ENCODE data around the gene CERCAM.

Gene CERCAM

GRCh38 chr9:128420651-128421481, at the start of gene CERCAM:
Gene CERCAM, plus strand, starts transcription at chr9:128420857. Its CDS starts 21 bp downstream, at chr9:128420878.
- Mint-ChIP-seq H3K9me3 (no peaks in the 10 kb centered on the region), H3K4me3 (peak within 1 kb of the TSS; percentile 84 to 85), H3K36me3 (no peaks in the 10 kb centered on the region), H3K27me3 (peaks cover 14 to 35% of the 10 kb centered on the region in 2 donors), H3K4me1 (peaks cover 7 to 22% of the 10 kb centered on the region in 2 donors), H3K27ac (peak within 1 kb of the TSS; percentile 73)
- peak; percentile 83 to 85 for ATAC-seq (replicated peaks)
- peak; percentile 39 for DNase-seq

GRCh38 chr9:128371630-128372117, 49.0 kb upstream of the CERCAM start:
- DNase-seq (no peak), ATAC-seq (replicated peaks) (no peak)
- H3K36me3 Mint-ChIP-seq, result peaks cover 13 to 14% of the 10 kb centered on the region in 2 donors

DNA sequence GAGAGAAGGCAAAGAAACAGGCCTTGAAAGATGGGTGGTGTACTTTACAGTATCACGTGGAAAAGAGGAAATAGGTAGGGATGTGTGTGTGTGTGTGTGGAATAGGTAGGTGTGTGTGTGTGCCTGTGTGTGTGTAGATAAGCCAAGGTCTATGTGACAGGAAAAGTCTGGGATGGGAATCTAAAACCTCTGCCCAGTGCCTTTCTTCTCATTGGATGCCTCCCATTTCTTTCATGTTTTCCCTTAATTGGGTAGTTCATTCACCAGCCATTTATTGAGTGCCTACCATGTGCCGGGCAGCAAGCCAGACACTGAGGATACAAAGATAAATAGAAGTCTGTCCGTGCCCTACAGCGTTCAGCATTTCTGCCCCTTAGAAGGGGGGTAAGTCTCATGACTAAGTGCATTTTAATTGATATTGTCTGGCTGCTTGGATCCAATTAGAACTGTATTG, 48.4 kb upstream of the CERCAM start:
- Mint-ChIP-seq H3K4me1 (peaks cover 20 to 40% of the 10 kb centered on the region in 2 donors), H3K4me3 (peak overlapping the region; percentile 91 to 98), H3K27me3 (no peaks in the 10 kb centered on the region), H3K27ac (peak overlapping the region; percentile 20), H3K36me3 (peaks cover 13 to 18% of the 10 kb centered on the region in 2 donors), H3K9me3 (no peaks in the 10 kb centered on the region)
- DNase-seq, result no peak
- no peak for ATAC-seq (replicated peaks)

More at GRCh38 chr9:128371630-128372117, 49.0 kb upstream of the CERCAM start:
- peak overlapping the region; percentile 91 to 98 for H3K4me3 Mint-ChIP-seq
- H3K4me1 Mint-ChIP-seq, result peaks cover 20 to 40% of the 10 kb centered on the region in 2 donors
- H3K27ac Mint-ChIP-seq, result peak overlapping the region; percentile 97
- no peaks in the 10 kb centered on the region for H3K9me3 Mint-ChIP-seq
- no peaks in the 10 kb centered on the region for H3K27me3 Mint-ChIP-seq

GRCh38 chr9:128372784-128373183, 47.9 kb upstream of the CERCAM start:
- no peak for DNase-seq
- Mint-ChIP-seq H3K4me3 (peak overlapping the region; percentile 91 to 98), H3K27me3 (no peaks in the 10 kb centered on the region), H3K9me3 (no peaks in the 10 kb centered on the region), H3K4me1 (peaks cover 20 to 40% of the 10 kb centered on the region in 2 donors), H3K27ac (no peak overlapping the region), H3K36me3 (peaks cover 13 to 18% of the 10 kb centered on the region in 2 donors)
- ATAC-seq (replicated peaks), result no peak

- Mint-ChIP-seq H3K4me3 (no peak overlapping the region), H3K27ac (no peak overlapping the region), H3K9me3 (no peaks in the 10 kb centered on the region), H3K36me3 (peaks cover 21 to 27% of the 10 kb centered on the region in 2 donors), H3K27me3 (no peaks in the 10 kb centered on the region), H3K4me1 (peaks cover 20 to 40% of the 10 kb centered on the region in 2 donors)
- DNase-seq, result no peak
- no peak for ATAC-seq (replicated peaks)
Observed at GRCh38 chr9:128374221-128374675, 46.4 kb upstream of the CERCAM start.

DNA sequence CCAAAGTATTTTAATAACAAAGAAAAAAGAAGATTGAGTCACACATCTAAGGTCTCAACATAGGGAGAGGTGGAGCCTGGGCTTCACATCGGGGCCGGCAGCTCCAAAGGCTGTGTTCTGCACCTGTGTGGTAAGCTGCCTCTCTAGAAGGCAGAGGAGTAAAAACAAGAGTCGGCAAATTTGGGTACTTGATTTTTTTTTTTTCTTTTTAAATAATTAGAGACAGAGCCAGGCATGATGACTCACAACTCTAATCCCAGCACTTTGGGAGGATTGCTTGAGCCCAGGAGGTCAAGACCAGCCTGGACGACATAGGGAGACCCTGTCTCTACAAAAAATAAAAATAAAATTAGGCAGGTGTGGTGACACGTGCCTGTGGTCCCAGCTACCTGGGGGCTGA, 44.8 kb upstream of the CERCAM start:
- ATAC-seq (replicated peaks), result no peak
- no peak overlapping the region for H3K27ac Mint-ChIP-seq
- DNase-seq, result no peak
- H3K4me3 Mint-ChIP-seq, result no peak overlapping the region
- H3K4me1 Mint-ChIP-seq, result peaks cover 13 to 32% of the 10 kb centered on the region in 2 donors
- no peaks in the 10 kb centered on the region for H3K9me3 Mint-ChIP-seq
- peaks cover 26 to 32% of the 10 kb centered on the region in 2 donors for H3K36me3 Mint-ChIP-seq
- H3K27me3 Mint-ChIP-seq, result no peaks in the 10 kb centered on the region

GRCh38 chr9:128382261-128382660, 38.4 kb upstream of the CERCAM start:
- no peak overlapping the region for H3K27ac Mint-ChIP-seq
- no peaks in the 10 kb centered on the region for H3K4me1 Mint-ChIP-seq
- no peak for DNase-seq
- no peak overlapping the region for H3K4me3 Mint-ChIP-seq
- no peak for ATAC-seq (replicated peaks)
- no peaks in the 10 kb centered on the region for H3K9me3 Mint-ChIP-seq
- peaks cover 24 to 49% of the 10 kb centered on the region in 2 donors for H3K36me3 Mint-ChIP-seq
- no peaks in the 10 kb centered on the region for H3K27me3 Mint-ChIP-seq

DNA sequence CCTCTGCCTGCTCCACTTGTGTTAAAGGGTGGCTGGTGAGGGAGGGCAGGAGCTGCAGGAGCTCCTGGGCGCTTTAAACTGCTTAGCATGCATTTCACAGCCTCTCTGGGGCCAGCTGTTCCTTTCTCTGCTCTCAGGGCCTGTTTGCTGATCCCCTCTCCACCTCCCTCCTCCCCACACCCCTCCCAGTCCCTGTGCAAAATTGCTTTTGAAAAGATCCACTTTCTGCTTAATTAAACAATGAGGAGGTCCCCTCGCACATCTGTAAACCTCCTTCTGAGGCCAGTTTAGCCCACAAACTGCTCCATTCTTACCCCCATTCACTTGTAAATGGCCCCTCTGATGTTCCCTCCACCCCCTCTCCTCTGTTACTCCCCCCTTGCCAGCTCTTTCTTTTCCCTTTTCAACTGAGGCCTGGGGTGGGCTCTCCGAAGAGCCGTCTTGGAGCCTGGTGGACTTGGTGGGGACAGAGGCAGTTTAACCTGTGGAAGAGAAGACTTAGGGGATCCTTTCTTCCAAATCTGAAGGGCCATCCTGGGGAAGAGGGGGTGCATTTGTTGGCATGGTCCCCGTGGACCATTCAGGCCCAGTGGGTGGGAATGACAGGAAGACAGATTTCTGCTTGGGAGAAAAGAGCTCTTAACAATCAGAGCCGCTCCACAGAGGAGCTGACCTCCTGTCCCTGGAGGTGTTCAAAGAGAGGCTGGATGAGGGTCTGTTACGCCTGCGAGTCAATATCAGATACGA, 37.5 kb upstream of the CERCAM start:
- Mint-ChIP-seq H3K4me1 (no peaks in the 10 kb centered on the region), H3K27ac (no peak overlapping the region), H3K4me3 (no peak overlapping the region), H3K9me3 (no peaks in the 10 kb centered on the region), H3K36me3 (peaks cover 30 to 45% of the 10 kb centered on the region in 2 donors), H3K27me3 (no peaks in the 10 kb centered on the region)
- ATAC-seq (replicated peaks), result no peak
- no peak for DNase-seq

DNA sequence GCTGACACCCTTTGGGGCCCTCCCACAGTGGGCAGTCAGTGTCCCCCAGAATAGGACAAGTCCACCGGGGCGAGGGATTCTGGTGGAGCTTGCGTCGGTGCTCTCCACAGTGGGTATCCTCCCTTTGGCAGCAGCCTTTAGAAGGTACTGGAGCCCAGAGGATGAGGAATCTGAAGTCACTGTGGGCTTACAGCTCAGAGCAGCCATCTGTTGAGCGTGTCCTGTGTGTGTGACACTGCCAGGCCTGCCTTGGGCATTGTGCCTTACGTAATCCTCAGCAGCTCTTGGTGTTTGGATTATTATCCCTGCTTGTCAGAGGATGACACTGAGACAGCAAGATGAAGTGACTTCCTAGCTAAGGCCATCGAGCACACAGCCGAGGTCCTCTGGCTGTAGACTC, 36.9 kb upstream of the CERCAM start:
- Mint-ChIP-seq H3K27me3 (no peaks in the 10 kb centered on the region), H3K4me1 (no peaks in the 10 kb centered on the region), H3K27ac (no peak overlapping the region), H3K4me3 (no peak overlapping the region), H3K9me3 (no peaks in the 10 kb centered on the region), H3K36me3 (peaks cover 27 to 44% of the 10 kb centered on the region in 2 donors)
- DNase-seq (no peak), ATAC-seq (replicated peaks) (no peak)

GRCh38 chr9:128384801-128385495, 35.7 kb upstream of the CERCAM start:
- H3K4me3 Mint-ChIP-seq, result no peak overlapping the region
- no peaks in the 10 kb centered on the region for H3K4me1 Mint-ChIP-seq
- ATAC-seq (replicated peaks) (no peak), DNase-seq (no peak)
- peak overlapping the region; percentile 42 for H3K27ac Mint-ChIP-seq
- H3K36me3 Mint-ChIP-seq, result peaks cover 27 to 45% of the 10 kb centered on the region in 2 donors
- H3K9me3 Mint-ChIP-seq, result no peaks in the 10 kb centered on the region
- H3K27me3 Mint-ChIP-seq, result no peaks in the 10 kb centered on the region

- DNase-seq, result no peak
- H3K27me3 Mint-ChIP-seq, result no peaks in the 10 kb centered on the region
- H3K9me3 Mint-ChIP-seq, result no peaks in the 10 kb centered on the region
- no peaks in the 10 kb centered on the region for H3K4me1 Mint-ChIP-seq
- no peak for ATAC-seq (replicated peaks)
- peak overlapping the region; percentile 42 for H3K27ac Mint-ChIP-seq
- H3K36me3 Mint-ChIP-seq, result peaks cover 26 to 44% of the 10 kb centered on the region in 2 donors
- no peak overlapping the region for H3K4me3 Mint-ChIP-seq
Observed at GRCh38 chr9:128385496-128386460, 34.9 kb upstream of the CERCAM start.

DNA sequence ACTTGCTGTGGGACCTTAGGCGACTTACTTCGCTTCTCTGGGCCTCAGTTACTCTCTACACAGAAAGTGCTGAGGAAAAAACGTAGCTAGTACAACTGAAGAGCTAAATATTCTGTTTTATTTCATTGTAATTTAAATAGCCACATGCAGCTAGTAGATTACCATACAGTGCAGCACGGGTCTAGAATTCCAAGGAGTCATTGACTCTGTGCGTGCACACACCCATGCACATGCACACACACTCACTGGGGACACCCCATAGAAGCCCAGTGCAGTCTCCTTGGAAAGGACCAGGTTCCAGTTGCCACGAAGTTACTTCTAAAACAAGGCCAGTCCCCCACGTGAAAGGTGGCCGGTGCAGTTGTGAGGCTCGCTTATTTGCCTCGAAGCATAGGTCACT, 32.5 kb upstream of the CERCAM start:
- Mint-ChIP-seq H3K36me3 (peaks cover 40 to 53% of the 10 kb centered on the region in 2 donors), H3K27ac (no peak overlapping the region), H3K4me1 (no peaks in the 10 kb centered on the region), H3K9me3 (no peaks in the 10 kb centered on the region), H3K27me3 (no peaks in the 10 kb centered on the region), H3K4me3 (no peak overlapping the region)
- no peak for DNase-seq
- no peak for ATAC-seq (replicated peaks)
